ENCODE measurements around the gene COL5A1. TPM values are rescaled to one million over a fixed set of nuclear protein-coding genes. Genes with fewer than 3 reads are reported as not detected.

COL5A1 gene
- total RNA-seq, 1 donor from 2014 or later = 28.9 TPM

DNA sequence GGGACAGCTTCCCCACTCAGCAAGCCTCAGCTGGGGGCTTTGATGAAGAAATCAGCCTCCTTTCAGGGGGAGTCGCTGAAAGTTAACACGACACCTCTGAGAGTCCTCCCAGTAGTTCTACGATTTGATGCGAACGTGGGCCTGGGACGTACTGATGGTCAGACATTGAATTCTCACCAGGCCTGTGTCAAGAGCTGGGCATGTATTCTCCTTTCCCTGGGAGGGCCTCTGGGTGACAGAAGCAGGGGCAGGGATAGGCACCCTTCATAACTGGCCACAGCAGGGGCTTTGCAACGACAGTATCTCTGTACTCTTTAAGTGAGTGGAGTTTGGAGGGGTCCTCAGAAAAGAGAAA lies 15.6 kb upstream of the COL5A1 start:
- no peak for TF ChIP-seq CTCF (IDR thresholded peaks at IDR 0.05; ENCODE audit: partially characterized antibody, unreplicated experiment)
- no peak overlapping the region for H3K4me3 Mint-ChIP-seq (ENCODE audit: unreplicated experiment)
- H3K27me3 Mint-ChIP-seq (ENCODE audit: unreplicated experiment) = peaks cover 8% of the 10 kb centered on the region
- H3K9me3 Mint-ChIP-seq (ENCODE audit: unreplicated experiment) = peaks cover 7% of the 10 kb centered on the region
- no peak for DNase-seq
- H3K4me1 Mint-ChIP-seq (ENCODE audit: low read depth, unreplicated experiment) = peaks cover 34% of the 10 kb centered on the region
- H3K36me3 Mint-ChIP-seq (ENCODE audit: unreplicated experiment) = no peaks in the 10 kb centered on the region
- H3K27ac Mint-ChIP-seq (ENCODE audit: unreplicated experiment) = peak overlapping the region; percentile 45

DNA sequence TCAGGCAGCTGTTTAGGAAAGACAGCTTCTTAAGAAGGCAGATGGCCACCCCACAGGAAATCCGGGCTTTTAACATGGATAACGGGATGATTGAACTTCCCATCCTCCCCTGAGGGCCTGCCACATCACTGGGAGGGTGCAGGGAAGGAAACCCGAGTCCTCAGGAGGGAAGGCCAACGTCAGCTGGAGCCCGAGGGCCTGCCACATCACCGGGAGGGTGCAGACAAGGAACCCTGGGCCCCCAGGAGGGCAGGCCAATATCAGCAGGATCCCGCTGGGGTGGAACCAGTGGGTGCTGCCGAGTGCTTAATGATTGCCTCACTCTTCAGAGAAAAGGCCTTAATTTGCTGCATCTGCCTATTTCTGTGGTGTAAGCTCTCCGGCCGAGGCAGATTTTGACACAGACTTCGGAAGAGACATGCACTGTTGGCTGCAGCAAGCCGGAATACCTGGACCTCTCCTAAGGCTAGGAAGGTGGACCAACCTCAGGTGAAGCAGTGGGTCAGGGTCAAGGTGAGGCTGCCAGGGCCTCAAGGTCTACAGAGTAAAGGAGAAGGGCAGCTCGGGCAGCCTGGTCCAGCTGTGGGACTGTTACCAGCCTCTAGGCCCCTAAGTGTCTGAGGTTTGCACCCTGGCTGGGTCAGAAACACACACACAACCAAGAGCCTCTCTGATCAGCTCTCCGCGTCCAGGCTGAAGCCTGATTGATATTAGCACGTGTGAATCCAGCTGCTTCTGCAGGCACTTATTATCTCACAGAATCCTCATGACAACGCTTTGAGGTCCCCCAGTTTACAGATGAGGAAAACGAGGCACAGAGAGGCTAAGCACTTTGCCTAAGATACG lies 14.8 kb upstream of the COL5A1 start:
- Mint-ChIP-seq H3K27ac (ENCODE audit: unreplicated experiment) (peak overlapping the region; percentile 55), H3K36me3 (ENCODE audit: unreplicated experiment) (no peaks in the 10 kb centered on the region), H3K4me3 (ENCODE audit: unreplicated experiment) (no peak overlapping the region), H3K4me1 (ENCODE audit: low read depth, unreplicated experiment) (peaks cover 30% of the 10 kb centered on the region), H3K27me3 (ENCODE audit: unreplicated experiment) (peaks cover 9% of the 10 kb centered on the region), H3K9me3 (ENCODE audit: unreplicated experiment) (peaks cover 7% of the 10 kb centered on the region)
- no peak for TF ChIP-seq CTCF (IDR thresholded peaks at IDR 0.05; ENCODE audit: partially characterized antibody, unreplicated experiment)
- no peak for DNase-seq

GRCh38 chr9:134627417-134628353 lies 13.9 kb upstream of the COL5A1 start:
- Mint-ChIP-seq H3K9me3 (ENCODE audit: unreplicated experiment) (peaks cover 7% of the 10 kb centered on the region), H3K27me3 (ENCODE audit: unreplicated experiment) (peaks cover 11% of the 10 kb centered on the region), H3K4me1 (ENCODE audit: low read depth, unreplicated experiment) (peaks cover 25% of the 10 kb centered on the region), H3K4me3 (ENCODE audit: unreplicated experiment) (no peak overlapping the region), H3K36me3 (ENCODE audit: unreplicated experiment) (no peaks in the 10 kb centered on the region), H3K27ac (ENCODE audit: unreplicated experiment) (peak overlapping the region; percentile 38)
- DNase-seq = peak; percentile 12
- no peak for TF ChIP-seq CTCF (IDR thresholded peaks at IDR 0.05; ENCODE audit: partially characterized antibody, unreplicated experiment)

- no peak overlapping the region for H3K4me3 Mint-ChIP-seq (ENCODE audit: unreplicated experiment)
- no peak for TF ChIP-seq CTCF (IDR thresholded peaks at IDR 0.05; ENCODE audit: partially characterized antibody, unreplicated experiment)
- H3K27me3 Mint-ChIP-seq (ENCODE audit: unreplicated experiment) = peaks cover 12% of the 10 kb centered on the region
- H3K4me1 Mint-ChIP-seq (ENCODE audit: low read depth, unreplicated experiment) = peaks cover 25% of the 10 kb centered on the region
- H3K36me3 Mint-ChIP-seq (ENCODE audit: unreplicated experiment) = no peaks in the 10 kb centered on the region
- peak; percentile 4 for DNase-seq
- no peak overlapping the region for H3K27ac Mint-ChIP-seq (ENCODE audit: unreplicated experiment)
- peaks cover 9% of the 10 kb centered on the region for H3K9me3 Mint-ChIP-seq (ENCODE audit: unreplicated experiment)
These were observed 13.3 kb upstream of the COL5A1 start for GRCh38 chr9:134628354-134628736.

Data from glutamatergic neuron (in vitro differentiated cells).